T47D (cell line): ENCODE data around the gene TNPO3.

Source experiments
- DNase-seq, 2 experiments: peaks; one replicate each; pipeline versions ENCODE4 v3.0.0 to v3.0.0-alpha.2; 2011 to 2012; ENCODE audit warnings: low read depth in 1 of 2, low spot score in 1 of 2
- JUND ChIP-seq: IDR thresholded peaks from 2 replicates; pipeline ENCODE4 v1.6.1; 2012; ENCODE audit warnings: low read depth
- in situ Hi-C: cut with HindIII; loops from 2 replicates; pipeline ENCODE4 v1.10.0; 2016; ENCODE audit warnings: low sequenced_read_pairs, low pct_unique_long_range_greater_than_20kb

TNPO3 gene

GRCh38 chr7:129024125-129024524, 30.8 kb downstream of the TNPO3 start:
- TF ChIP-seq JUND, result no peak
- in situ Hi-C loops, result no loop called here
- no peak for DNase-seq

DNA sequence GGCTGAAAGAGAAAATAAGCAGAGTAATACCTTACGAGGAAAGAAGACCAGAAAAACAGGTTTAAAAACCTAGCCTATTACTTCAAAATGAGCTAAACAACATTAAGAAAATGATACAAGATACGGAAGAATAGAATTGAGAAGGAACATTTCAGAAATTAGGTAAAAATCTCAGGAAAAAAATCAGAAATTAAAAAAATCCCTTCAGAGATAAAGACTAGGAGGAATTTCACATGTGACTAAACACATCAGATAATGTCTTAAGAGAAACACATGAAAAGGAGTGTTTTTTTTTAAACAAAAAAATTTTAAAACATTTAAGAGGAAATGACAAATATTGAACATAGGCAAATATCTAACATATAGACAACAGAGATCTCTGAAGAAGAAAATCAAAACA, 33.3 kb downstream of the TNPO3 start:
- in situ Hi-C loops, result no loop called here
- no peak for DNase-seq
- no peak for TF ChIP-seq JUND

- in situ Hi-C loops, result no loop called here
- no peak for TF ChIP-seq JUND
- no peak for DNase-seq
Measured at GRCh38 chr7:129017933-129018538, 36.9 kb downstream of the TNPO3 start.

DNA sequence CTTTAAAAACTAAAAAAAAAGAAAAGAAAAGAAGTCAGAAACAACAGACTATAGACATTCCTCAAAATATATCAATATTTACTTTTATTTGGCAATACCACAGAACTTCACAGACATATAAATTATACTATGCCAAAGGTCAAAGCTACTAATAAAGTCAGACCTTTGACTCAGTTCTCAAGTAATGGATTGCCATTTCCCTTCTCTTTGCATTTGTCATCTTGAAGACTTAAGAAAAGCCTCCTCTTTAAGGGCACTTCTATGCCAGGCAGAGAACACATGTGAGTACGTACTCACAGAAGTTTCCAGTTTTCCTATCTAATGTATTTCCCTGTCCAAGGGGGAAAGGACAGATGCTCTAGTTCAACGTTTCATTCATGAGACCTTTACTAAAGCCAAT, 37.6 kb downstream of the TNPO3 start:
- no peak for TF ChIP-seq JUND
- no peak for DNase-seq
- in situ Hi-C loops, result no loop called here

GRCh38 chr7:129014501-129015101, 40.3 kb downstream of the TNPO3 start:
- in situ Hi-C loops, result no loop called here
- DNase-seq, result no peak
- TF ChIP-seq JUND, result no peak

DNA sequence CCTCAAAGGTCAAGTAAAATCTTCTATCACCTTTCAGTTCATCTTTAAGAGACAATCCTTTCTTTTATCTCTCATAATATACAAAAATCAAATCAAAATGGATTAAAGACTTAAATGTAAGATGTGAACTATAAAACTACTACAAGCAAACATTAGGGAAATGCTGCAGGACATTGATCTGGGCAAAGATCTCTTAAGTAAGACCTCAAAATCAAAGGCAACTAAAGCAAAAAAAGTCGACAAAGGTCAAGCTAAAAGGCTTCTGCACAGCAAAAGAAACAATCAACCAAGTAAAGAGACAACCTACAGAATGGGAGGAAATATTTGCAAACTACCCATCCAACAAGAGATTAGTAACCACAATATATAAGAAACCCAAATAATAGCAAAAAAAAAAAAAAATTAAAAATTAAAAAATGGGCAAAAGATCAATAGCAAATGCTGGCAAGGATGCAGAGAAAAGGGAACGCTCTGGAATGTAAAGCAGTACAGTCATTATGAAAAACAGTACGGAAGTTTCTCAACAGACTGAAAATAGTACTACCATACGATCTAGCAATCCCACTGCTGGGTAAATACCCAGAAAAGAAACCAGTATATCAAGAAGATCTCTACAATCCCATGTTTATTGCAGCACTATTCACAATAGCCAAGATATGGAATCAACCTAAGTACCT, 41.7 kb downstream of the TNPO3 start:
- no peak for TF ChIP-seq JUND
- DNase-seq, result no peak
- in situ Hi-C loops, result no loop called here

GRCh38 chr7:129012641-129013040, 42.3 kb downstream of the TNPO3 start:
- DNase-seq, result no peak
- in situ Hi-C loops, result no loop called here
- no peak for TF ChIP-seq JUND

- in situ Hi-C loops, result no loop called here
- DNase-seq, result no peak
- TF ChIP-seq JUND, result no peak
Measured at GRCh38 chr7:129010075-129010474, 44.8 kb downstream of the TNPO3 start.

DNA sequence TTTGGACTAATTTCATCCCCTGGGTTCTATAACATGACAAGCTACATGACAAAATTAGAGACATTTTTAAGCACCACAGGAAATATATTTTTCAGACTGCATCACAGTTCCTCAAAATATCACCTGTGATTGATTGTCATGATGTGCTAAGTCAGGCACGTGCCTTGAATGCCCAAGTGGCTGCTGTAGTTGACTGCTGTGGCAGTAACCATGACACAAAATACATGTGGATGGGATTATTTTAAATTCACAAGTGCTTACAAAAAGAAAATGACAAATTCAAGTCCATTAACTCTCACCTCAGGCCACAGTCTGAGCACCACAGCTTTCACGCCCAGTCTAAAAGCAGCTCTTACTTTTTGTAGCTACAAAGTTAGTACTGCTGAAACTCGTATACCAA, 45.5 kb downstream of the TNPO3 start:
- in situ Hi-C loops, result no loop called here
- no peak for TF ChIP-seq JUND
- DNase-seq, result no peak

DNA sequence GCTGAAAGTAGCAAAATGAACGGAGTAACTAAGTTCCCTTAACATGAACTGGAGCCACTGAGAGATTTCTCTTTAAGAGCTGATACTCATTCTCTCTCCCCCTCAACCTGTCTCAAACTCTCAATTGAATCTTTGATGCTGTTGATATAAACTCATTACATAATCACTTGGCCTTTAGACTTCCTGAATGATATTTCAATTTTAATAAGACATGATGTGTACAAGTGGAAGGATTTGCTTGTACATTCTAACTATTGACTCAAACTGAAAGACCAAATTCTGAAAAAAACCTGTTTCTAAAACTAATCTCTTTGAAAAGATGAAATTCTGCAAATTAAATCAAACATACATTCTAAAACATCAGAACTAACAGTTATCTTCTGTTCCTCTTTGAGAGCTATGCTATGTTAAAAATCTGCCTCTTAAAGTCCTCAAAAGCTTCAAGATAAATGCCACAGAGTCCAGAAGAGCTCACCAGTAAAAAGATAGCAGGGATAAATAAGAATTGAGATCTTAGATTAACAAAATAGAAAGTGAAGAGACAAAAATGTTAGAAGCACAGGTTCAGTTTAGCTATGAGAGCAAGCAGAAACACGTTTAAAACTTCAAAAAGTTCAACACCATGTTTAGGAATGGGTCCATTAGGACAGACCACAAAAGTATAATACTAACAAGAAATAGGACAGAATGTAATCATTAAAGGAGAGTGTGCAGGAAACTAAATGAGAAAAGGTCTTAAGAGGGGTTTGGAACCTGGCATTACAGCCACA, 46.1 kb downstream of the TNPO3 start:
- no peak for DNase-seq
- no peak for TF ChIP-seq JUND
- in situ Hi-C loops, result no loop called here

DNA sequence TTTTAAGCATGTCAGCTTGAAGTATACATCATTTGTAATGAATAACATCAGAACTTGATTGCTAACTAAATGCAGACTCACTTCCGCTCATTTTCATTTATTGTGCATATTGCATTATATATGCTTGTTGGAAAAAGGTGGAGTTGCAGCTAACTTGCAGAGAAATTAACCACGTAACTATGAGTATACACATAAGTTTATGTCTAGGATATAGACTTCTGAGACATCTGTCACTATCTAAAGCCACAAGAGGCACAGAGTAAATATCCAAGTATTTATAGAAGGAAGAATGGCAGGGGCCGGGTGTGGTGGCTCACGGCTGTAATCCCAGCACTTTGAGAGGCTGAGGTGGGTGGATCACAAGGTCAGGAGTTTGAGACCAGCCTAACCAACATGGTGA, 47.3 kb downstream of the TNPO3 start:
- TF ChIP-seq JUND, result no peak
- in situ Hi-C loops, result no loop called here
- no peak for DNase-seq

- no peak for TF ChIP-seq JUND
- in situ Hi-C loops, result no loop called here
- DNase-seq, result no peak
Measured at GRCh38 chr7:129006636-129007414, 48.1 kb downstream of the TNPO3 start.
